Transverse colon (tissue), 3 donors: ENCODE data around the gene WDR76.

Source experiments
- EP300 ChIP-seq: sonication (generic); formaldehyde crosslinking; IDR thresholded peaks from one replicate; pipeline ENCODE4 v1.6.1; 2017; ENCODE audit warnings: antibody characterized with exemption, low read depth
- POLR2AphosphoS5 ChIP-seq, 3 donors: sonication (generic); formaldehyde crosslinking; IDR thresholded peaks; one replicate each; pipeline ENCODE4 v1.6.1; 2016; ENCODE audit warnings: antibody characterized with exemption in 3 of 3

DNA sequence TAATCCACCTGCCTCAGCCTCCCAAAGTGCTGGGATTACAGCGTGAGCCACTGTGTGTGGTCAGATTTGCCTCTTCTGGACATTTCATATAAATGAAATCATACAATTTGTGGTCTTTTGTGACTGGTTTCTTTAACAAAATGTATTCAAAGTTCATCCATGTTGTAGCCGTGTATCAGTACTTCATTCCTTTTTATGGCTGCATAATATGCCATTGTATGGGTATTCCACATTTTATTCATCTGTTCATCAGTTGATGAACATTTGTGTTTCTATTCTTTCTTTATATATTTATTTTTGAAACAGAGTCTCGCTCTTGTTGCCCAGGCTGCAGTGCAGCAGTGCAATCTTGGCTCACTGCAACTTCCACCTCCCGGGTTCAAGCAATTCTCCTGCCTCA lies 25.8 kb downstream of the WDR76 start:
- TF ChIP-seq EP300 (no peak), POLR2AphosphoS5 (IDR thresholded peaks at IDR 0.05) (no peak)
